Heart right ventricle (tissue), 16 donors: ENCODE results near the gene ACTL6B. TPM values are rescaled to one million over a fixed set of nuclear protein-coding genes. Genes with fewer than 3 reads are reported as not detected.

Experiments
- ATAC-seq, 8 donors: fragments of 200-7000 bp; cut with Tn5 transposase; one replicate each; pipeline ENCODE4 v1.9.1; 2020; ENCODE audit warnings: mild to moderate bottlenecking in 8 of 8, moderate library complexity in 8 of 8, moderate number of reproducible peaks in 1 of 8
- DNase-seq, 2 donors: peaks; one replicate each; pipeline ENCODE4 v3.0.0-alpha.2; 2020
- H3K27ac ChIP-seq, 10 donors: fragments of 200-600 bp; sonication (generic) in 2 of 10; one replicate each; pipeline versions ENCODE4 v1.5.0 to v1.8.0; 2020 to 2022; ENCODE audit warnings: mild to moderate bottlenecking in 3 of 10
- H3K27me3 ChIP-seq, 7 donors: fragments of 200-600 bp; one replicate each; pipeline ENCODE4 v1.8.0; 2021 to 2022; ENCODE audit warnings: mild to moderate bottlenecking in 2 of 7
- H3K36me3 ChIP-seq, 9 donors: fragments of 200-600 bp; sonication (generic) in 1 of 9; one replicate each; pipeline versions ENCODE4 v1.5.0 to v1.8.0; 2020 to 2022; ENCODE audit warnings: mild to moderate bottlenecking in 2 of 9
- H3K4me1 ChIP-seq, 9 donors: fragments of 200-600 bp; sonication (generic) in 1 of 9; one replicate each; pipeline versions ENCODE4 v1.5.0 to v1.8.0; 2020 to 2022; ENCODE audit warnings: mild to moderate bottlenecking in 4 of 9
- H3K4me3 ChIP-seq, 10 donors: fragments of 200-600 bp; sonication (generic) in 2 of 10; one replicate each; pipeline versions ENCODE4 v1.5.0 to v1.8.0; 2020 to 2022; ENCODE audit warnings: mild to moderate bottlenecking in 7 of 10, moderate library complexity in 2 of 10
- H3K9me3 ChIP-seq, 11 donors: fragments of 200-600 bp in 10 of 11; sonication (generic) in 2 of 11; one replicate each; pipeline versions ENCODE4 v1.5.0 to v1.8.0; 2013 to 2022; ENCODE audit warnings: mild to moderate bottlenecking in 2 of 11, control low read depth in 1 of 11, moderate library complexity in 1 of 11
- whole genome bisulfite sequencing, 2 donors: extraction: QIAGEN DNeasy Blood & Tissue Kit; methylation state at CpG; one replicate each; pipeline ENCODE4 v1.1.7; 2013; ENCODE audit warnings: inconsistent platforms in 1 of 2; 5-methylcytosine and 5-hydroxymethylcytosine counted together
- intact Hi-C, 10 donors: fragments of 100-400 bp; cut with DNase I; formaldehyde crosslinking; loops; one replicate each; pipeline versions ENCODE4 v1.11.1 to v1.14.2; 2022
- polyA plus RNA-seq, 2 donors: library from polyadenylated mRNA; stranded (reverse); fragments of 200-250 nt; gene quantifications; one replicate each; pipeline ENCODE4 v1.2.3, GENCODE V29; 2013
- total RNA-seq, 10 donors: library from RNA; stranded (reverse); fragmentation: NEBNext Ultra II Directional in 3 of 10; extraction: Animal tissue kit (Norgen Biotek cat#: 25700) in 3 of 10; gene quantifications; one replicate each; pipeline versions ENCODE4 v1.2.1 to v1.2.4, GENCODE V29; 2021 to 2023
- TF ChIP-seq, protein P1 (sequence below), 9 donors: fragments of 200-600 bp; sonication (generic) in 2 of 9; IDR thresholded peaks; one replicate each; pipeline versions ENCODE4 v1.5.0 to v1.8.0; 2021 to 2022; ENCODE audit warnings: antibody characterized with exemption in 9 of 9, mild to moderate bottlenecking in 5 of 9, moderate library complexity in 1 of 9
- donor health status: Arrhythmogenic right ventricular cardiomyopathy.
- donor health status: ischemic (EF 13 %, LVEDD 7.1; RV severe dilation, severe dysfunction).
- donor health status: healthy with polysubstance abuse.
- donor health status: DM: no; HTN: yes; CAD: no.
- donor health status: DM: no; HTN: no; CAD: no.
- donor health status: ischemic (EF 25% LVEDD 6.9; RV normal size, moderate dysfunction).
- donor health status: ischemic (EF 25% LVEDD 5.7; RV mildly dilated, moderate dysfunction).
- donor health status: healthy.
- donor health status: DM: yes; HTN: yes; CAD: no.
- donor health status: Ischemic cardiomyopathy.
- donor health status: ischemic (EF 35%, LVEDD 5.7; RV mildly dilated, moderate dysfunction).
- donor health status: nonischemic (EF 11% LVEDD 7.7; RV severe dilation, severe dysfunction).
- donor health status: DM: yes; HTN: yes; CAD: no.
- donor health status: PGD.
- donor health status: ischemic (EF 29% LVEDD 5.4; RV normal size, mild dysfunction).
- donor health status: nonischemic (EF 23%, LVEDD 6.1; RV moderate dilation, normal function).

Gene ACTL6B
- total and polyA plus RNA-seq, 12 donors, result not detected

DNA sequence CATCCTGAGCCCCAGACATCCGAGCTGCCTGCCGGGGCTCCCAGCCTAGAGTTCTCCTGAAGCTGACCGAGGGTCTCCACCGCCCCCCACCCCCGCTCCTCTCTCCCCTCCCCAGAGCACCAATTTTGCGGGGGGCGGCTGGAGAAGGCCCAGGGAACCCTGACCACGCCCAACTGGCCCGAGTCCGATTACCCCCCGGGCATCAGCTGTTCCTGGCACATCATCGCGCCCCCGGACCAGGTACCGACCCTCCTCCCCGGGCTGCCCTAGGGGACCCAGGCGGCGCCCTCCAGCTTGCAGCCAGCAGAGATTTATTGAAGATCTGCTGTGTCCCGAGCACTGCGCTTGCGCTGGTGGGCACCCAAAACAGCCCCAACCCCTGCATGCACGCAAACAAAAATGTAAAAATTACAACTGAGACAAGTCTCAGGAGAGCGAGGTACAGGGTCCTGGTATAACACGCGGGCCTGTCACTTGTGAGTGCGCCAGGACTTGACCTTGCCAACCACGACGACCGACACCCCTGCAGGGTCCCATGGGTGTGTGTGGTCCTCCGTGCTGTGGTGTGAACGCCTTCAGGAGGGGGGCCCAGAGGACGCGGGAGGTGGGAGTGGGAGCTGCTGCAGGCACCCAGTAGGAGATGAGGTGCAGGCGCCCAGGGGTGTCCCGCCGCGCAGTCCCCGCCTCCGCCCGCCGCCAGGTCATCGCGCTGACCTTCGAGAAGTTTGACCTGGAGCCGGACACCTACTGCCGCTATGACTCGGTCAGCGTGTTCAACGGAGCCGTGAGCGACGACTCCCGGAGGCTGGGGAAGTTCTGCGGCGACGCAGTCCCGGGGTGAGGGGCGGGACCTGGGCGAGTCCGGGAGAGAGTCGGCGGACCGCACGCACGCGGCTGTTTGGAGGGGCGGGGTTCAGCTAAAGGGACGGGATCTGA lies 51.0 kb downstream of the ACTL6B start:
- peaks cover 0 to 36% (median 23%) of the 10 kb centered on the region in 9 donors for H3K4me1 ChIP-seq
- peaks cover 0 to 11% (median 0%) of the 10 kb centered on the region in 7 donors for H3K27me3 ChIP-seq
- H3K27ac ChIP-seq, result peak overlapping the region in 9 of 10 donors; percentile 73 to 88 (median 82)
- no peaks in the 10 kb centered on the region for H3K9me3 ChIP-seq
- peaks cover 0 to 12% (median 0%) of the 10 kb centered on the region in 9 donors for H3K36me3 ChIP-seq
- WGBS, 2 donors, result 15 to 19% methylated on average over 68 of the region's 68 CpGs
- H3K4me3 ChIP-seq, result peak overlapping the region; percentile 45 to 86 (median 74)
- TF ChIP-seq, protein P1, sequence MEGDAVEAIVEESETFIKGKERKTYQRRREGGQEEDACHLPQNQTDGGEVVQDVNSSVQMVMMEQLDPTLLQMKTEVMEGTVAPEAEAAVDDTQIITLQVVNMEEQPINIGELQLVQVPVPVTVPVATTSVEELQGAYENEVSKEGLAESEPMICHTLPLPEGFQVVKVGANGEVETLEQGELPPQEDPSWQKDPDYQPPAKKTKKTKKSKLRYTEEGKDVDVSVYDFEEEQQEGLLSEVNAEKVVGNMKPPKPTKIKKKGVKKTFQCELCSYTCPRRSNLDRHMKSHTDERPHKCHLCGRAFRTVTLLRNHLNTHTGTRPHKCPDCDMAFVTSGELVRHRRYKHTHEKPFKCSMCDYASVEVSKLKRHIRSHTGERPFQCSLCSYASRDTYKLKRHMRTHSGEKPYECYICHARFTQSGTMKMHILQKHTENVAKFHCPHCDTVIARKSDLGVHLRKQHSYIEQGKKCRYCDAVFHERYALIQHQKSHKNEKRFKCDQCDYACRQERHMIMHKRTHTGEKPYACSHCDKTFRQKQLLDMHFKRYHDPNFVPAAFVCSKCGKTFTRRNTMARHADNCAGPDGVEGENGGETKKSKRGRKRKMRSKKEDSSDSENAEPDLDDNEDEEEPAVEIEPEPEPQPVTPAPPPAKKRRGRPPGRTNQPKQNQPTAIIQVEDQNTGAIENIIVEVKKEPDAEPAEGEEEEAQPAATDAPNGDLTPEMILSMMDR (IDR thresholded peaks at IDR 0.05), result no peak
- intact Hi-C loops, result loop anchor here in 6 of 10 donors (2.0 to 10.0 kb wide), 6 partner anchors 18 to 90 kb away; partner anchors contain the start of genes GIGYF1 (in 2 of the 6), FBXO24 (in 1 of the 6), GNB2 (in 1 of the 6) and LRCH4 (in 1 of the 6)
- ATAC-seq (peak in 5 of 8 donors; percentile 22 to 43 (median 35)), DNase-seq (peak; percentile 42 to 69)

DNA sequence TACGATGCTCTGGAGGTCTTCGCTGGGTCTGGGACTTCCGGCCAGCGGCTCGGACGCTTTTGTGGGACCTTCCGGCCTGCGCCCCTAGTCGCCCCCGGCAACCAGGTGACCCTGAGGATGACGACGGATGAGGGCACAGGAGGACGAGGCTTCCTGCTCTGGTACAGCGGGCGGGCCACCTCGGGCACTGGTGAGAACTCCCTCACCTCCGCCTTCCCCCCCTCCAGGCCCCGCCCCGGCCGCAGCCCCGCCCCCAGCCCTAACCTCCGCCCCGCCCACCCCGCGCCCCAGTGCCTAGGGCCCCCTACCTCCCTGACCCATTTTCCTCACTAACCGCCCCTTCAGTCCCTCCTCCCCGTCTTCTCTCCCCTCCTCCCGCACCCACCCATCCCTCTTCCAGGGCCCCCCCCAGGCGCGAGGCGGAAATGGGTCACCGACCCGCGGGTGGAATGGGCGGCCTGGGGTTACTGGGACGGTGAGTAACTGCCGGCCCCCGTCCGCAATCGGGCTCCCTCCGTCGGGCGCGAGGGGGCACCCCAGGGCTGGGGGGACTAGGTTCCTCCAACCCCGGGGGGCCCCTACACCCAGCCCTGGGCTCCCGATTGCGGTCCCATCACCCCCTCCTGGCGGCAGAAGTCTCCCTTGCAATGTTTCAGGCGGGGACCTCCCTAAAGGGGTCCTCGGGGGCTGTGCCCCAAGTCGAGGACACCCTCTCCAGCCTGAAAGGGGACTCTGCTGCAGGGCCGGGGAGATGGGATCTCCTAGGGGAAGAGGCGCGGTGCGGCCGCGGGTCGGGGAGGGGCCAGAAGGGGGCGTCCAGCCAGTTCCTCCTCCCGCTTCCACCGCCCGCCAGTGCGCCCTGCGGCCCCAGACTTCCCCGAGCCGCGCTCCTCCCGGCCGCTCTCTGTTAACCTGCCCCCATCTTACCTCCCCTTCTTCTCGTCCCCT lies 51.9 kb downstream of the ACTL6B start:
- ATAC-seq (peak; percentile 76 to 86 (median 82)), DNase-seq (peak; percentile 75 to 86)
- intact Hi-C loops, result loop anchor here in 4 of 10 donors (2.0 to 10.0 kb wide), 4 partner anchors 18 to 90 kb away; partner anchors contain the start of genes GIGYF1 (in 2 of the 4), FBXO24 (in 1 of the 4) and LRCH4 (in 1 of the 4)
- Histone ChIP-seq H3K4me3 (peak overlapping the region; percentile 45 to 86 (median 74)), H3K4me1 (peaks cover 0 to 36% (median 23%) of the 10 kb centered on the region in 9 donors), H3K9me3 (no peaks in the 10 kb centered on the region), H3K36me3 (peaks cover 0 to 12% (median 0%) of the 10 kb centered on the region in 9 donors), H3K27ac (peak overlapping the region; percentile 35 to 88 (median 80)), H3K27me3 (peaks cover 0 to 11% (median 0%) of the 10 kb centered on the region in 7 donors)
- WGBS, 2 donors, result 1 to 2% methylated on average over 57 to 68 of the region's 70 CpGs
- TF ChIP-seq, protein P1 (IDR thresholded peaks at IDR 0.05), result peak in 8 of 9 donors; percentile 26 to 66 (median 55)

DNA sequence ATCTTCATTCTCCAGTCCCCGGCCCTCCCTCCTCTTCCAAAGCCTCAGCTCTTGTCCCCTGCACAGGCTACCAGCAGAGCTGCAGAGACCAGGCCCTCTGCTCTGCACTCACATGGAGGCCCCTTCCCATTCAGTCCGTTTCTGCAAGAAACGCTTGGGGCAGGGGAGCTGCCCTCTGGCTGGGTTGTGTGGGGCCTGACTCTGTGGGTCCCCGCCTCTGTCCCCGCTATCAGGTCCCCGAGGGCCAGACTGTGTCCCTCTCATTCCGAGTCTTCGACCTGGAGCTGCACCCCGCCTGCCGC lies 52.6 kb downstream of the ACTL6B start:
- Histone ChIP-seq H3K36me3 (peaks cover 0 to 12% (median 0%) of the 10 kb centered on the region in 9 donors), H3K27ac (peak overlapping the region; percentile 35 to 88 (median 79)), H3K4me3 (peak overlapping the region in 9 of 10 donors; percentile 45 to 86 (median 77)), H3K9me3 (no peaks in the 10 kb centered on the region), H3K4me1 (peaks cover 0 to 36% (median 23%) of the 10 kb centered on the region in 9 donors), H3K27me3 (peaks cover 0 to 11% (median 0%) of the 10 kb centered on the region in 7 donors)
- 17 to 18% methylated on average over 10 of the region's 10 CpGs for WGBS, 2 donors
- intact Hi-C loops, result loop anchor here in 4 of 10 donors (2.0 to 10.0 kb wide), 4 partner anchors 17 to 91 kb away; partner anchors contain the start of genes FBXO24 (in 2 of the 4), GIGYF1 (in 2 of the 4) and LRCH4 (in 2 of the 4)
- TF ChIP-seq, protein P1 (IDR thresholded peaks at IDR 0.05), result no peak
- DNase-seq, result no peak
- peak in 3 of 8 donors; percentile 0 to 1 (median 0) for ATAC-seq
